H1 (cell line): ENCODE data around the gene CAMKK2. TPM values are rescaled to one million over a fixed set of nuclear protein-coding genes. Genes with fewer than 3 reads are reported as not detected.
"Not testable (repeated sequence)": the region's sequence is repeated elsewhere in the genome, so short reads cannot be mapped to it uniquely, and the experiment has no call there.

Experiments
- CTCF ChIA-PET: fragments of 300-600 bp; sonication (Branson Sonifier 250); formaldehyde crosslinking; loops from one replicate; lab custom pipeline; 2021; ENCODE audit not compliant: partially characterized antibody; lab: Charles Lee
- POLR2A ChIA-PET: fragments of 300-600 bp; sonication (Branson Sonifier 250); formaldehyde crosslinking; loops from one replicate; lab custom pipeline; 2021; ENCODE audit warnings: inconsistent platforms; ENCODE audit not compliant: partially characterized antibody; lab: Charles Lee
- DNase-seq, 2 experiments: peaks; one replicate each; pipeline versions ENCODE4 v3.0.0 to v3.0.0-alpha.2; 2010 to 2022; ENCODE audit warnings: low spot score in 2 of 2, low read depth in 1 of 2, mixed read lengths in 1 of 2
- FAIRE-seq: peaks from 2 replicates; lab custom pipeline; 2011; peaks lifted over from hg19 to GRCh38; lab: Jason Lieb, UNC
- H2AFZ ChIP-seq: 2 replicates; pipeline ENCODE4 v1.8.1; 2012; ENCODE audit warnings: low read length, inconsistent platforms
- H2AK5ac ChIP-seq: 2 replicates; pipeline ENCODE4 v1.6.1; 2013; ENCODE audit warnings: low read depth, low read length
- H2BK120ac ChIP-seq: replicated peaks from 2 replicates; pipeline ENCODE3; 2013; ENCODE audit warnings: low read depth, low read length, inconsistent platforms
- H2BK12ac ChIP-seq: 2 replicates; pipeline ENCODE4 v1.6.1; 2013; ENCODE audit warnings: low read depth, low read length
- H2BK15ac ChIP-seq: 2 replicates; pipeline ENCODE4 v1.6.1; 2013; ENCODE audit warnings: low read length
- H2BK20ac ChIP-seq: 2 replicates; pipeline ENCODE4 v1.6.1; 2013; ENCODE audit warnings: low read length
- H2BK5ac ChIP-seq: 2 replicates; pipeline ENCODE4 v1.6.1; 2013; ENCODE audit warnings: low read depth, low read length
- H3K14ac ChIP-seq: 2 replicates; pipeline ENCODE4 v1.6.1; 2013; ENCODE audit warnings: inconsistent platforms; ENCODE audit not compliant: insufficient read length
- H3K18ac ChIP-seq: 2 replicates; pipeline ENCODE4 v1.6.1; 2013; ENCODE audit warnings: low read length; ENCODE audit errors: extremely low read depth
- H3K23ac ChIP-seq: 2 replicates; pipeline ENCODE4 v1.6.1; 2013; ENCODE audit warnings: inconsistent platforms; ENCODE audit not compliant: insufficient read length
- H3K23me2 ChIP-seq: 2 replicates; pipeline ENCODE4 v1.6.1; 2013; ENCODE audit warnings: low read depth, low read length
- H3K27ac ChIP-seq: 2 replicates; pipeline ENCODE4 v1.6.1; 2011; ENCODE audit warnings: low read depth, low read length, inconsistent platforms
- H3K27me3 ChIP-seq, 4 experiments: replicated peaks in 1 of 4; 1 replicate in 1 of 4; 2 replicates in 3 of 4; pipeline versions ENCODE4 v1.6.1 to v1.8.1; 2011 to 2013; ENCODE audit warnings: low read length in 3 of 4, mild to moderate bottlenecking in 3 of 4, inconsistent platforms in 2 of 4, mixed read lengths in 2 of 4, moderate library complexity in 1 of 4; ENCODE audit not compliant: control insufficient read depth in 3 of 4, insufficient read depth in 3 of 4; ENCODE audit errors: extremely low read depth in 1 of 4
- H3K36me3 ChIP-seq, 4 experiments: 2 replicates each; pipeline versions ENCODE4 v1.6.1 to v1.8.1; 2011 to 2013; ENCODE audit warnings: mild to moderate bottlenecking in 4 of 4, low read length in 3 of 4, moderate library complexity in 2 of 4, control low read depth in 1 of 4, inconsistent platforms in 1 of 4; ENCODE audit not compliant: insufficient read depth in 4 of 4, control insufficient read depth in 2 of 4
- H3K4ac ChIP-seq: replicated peaks from 2 replicates; pipeline ENCODE3; 2013; ENCODE audit warnings: low read length, low read depth, mixed read lengths, inconsistent platforms; ENCODE audit not compliant: insufficient read length
- H3K4me1 ChIP-seq, 4 experiments: replicated peaks in 1 of 4; 1 replicate in 1 of 4; 2 replicates in 3 of 4; pipeline versions ENCODE4 v1.6.1 to v1.8.1; 2011 to 2013; ENCODE audit warnings: low read length in 3 of 4, inconsistent platforms in 2 of 4, mixed read lengths in 1 of 4; ENCODE audit not compliant: insufficient read depth in 4 of 4, control insufficient read depth in 3 of 4
- H3K4me2 ChIP-seq, 2 experiments: 2 replicates each; pipeline versions ENCODE4 v1.6.1 to v1.8.1; 2011 to 2013; ENCODE audit warnings: low read depth in 2 of 2, low read length in 2 of 2, control low read depth in 1 of 2, inconsistent platforms in 1 of 2, mild to moderate bottlenecking in 1 of 2; ENCODE audit not compliant: insufficient read depth in 1 of 2
- H3K4me3 ChIP-seq, 4 experiments: fragments of 200-600, 300-600 bp in 1 of 4; sonication (generic), shearing (Covaris generic), sonication (Bioruptor Twin) in 1 of 4; 2 replicates each; pipeline versions ENCODE4 v1.5.1 to v1.8.1; 2011 to 2016; ENCODE audit warnings: low read length in 4 of 4, low read depth in 3 of 4, control low read depth in 2 of 4, inconsistent platforms in 2 of 4, mild to moderate bottlenecking in 2 of 4, mixed read lengths in 1 of 4, moderate library complexity in 1 of 4; ENCODE audit not compliant: insufficient read depth in 2 of 4; ENCODE audit errors: extremely low read depth in 1 of 4
- H3K56ac ChIP-seq: replicated peaks from 2 replicates; pipeline ENCODE3; 2013; ENCODE audit warnings: low read depth, mild to moderate bottlenecking, mixed read lengths, low read length, inconsistent platforms; ENCODE audit not compliant: insufficient read length
- H3K79me1 ChIP-seq: 2 replicates; pipeline ENCODE4 v1.6.1; 2013; ENCODE audit warnings: low read depth, low read length, control low read depth
- H3K79me2 ChIP-seq, 2 experiments: 2 replicates each; pipeline versions ENCODE4 v1.6.1 to v1.8.1; 2012 to 2013; ENCODE audit warnings: low read length in 2 of 2, mild to moderate bottlenecking in 2 of 2, inconsistent platforms in 1 of 2; ENCODE audit not compliant: insufficient read depth in 2 of 2, control insufficient read depth in 1 of 2
- H3K9ac ChIP-seq, 4 experiments: replicated peaks in 1 of 4; 1 replicate in 1 of 4; 2 replicates in 3 of 4; pipeline versions ENCODE4 v1.6.1 to v1.8.1; 2011 to 2013; ENCODE audit warnings: low read depth in 3 of 4, low read length in 3 of 4, control low read depth in 2 of 4, mild to moderate bottlenecking in 2 of 4, moderate library complexity in 2 of 4, inconsistent platforms in 1 of 4; ENCODE audit errors: extremely low read depth in 1 of 4
- H3K9me3 ChIP-seq, 2 experiments: 2 replicates each; pipeline versions ENCODE4 v1.6.1 to v1.8.1; 2012 to 2013; ENCODE audit warnings: mild to moderate bottlenecking in 2 of 2, moderate library complexity in 2 of 2, control low read depth in 1 of 2, inconsistent platforms in 1 of 2, low read depth in 1 of 2, low read length in 1 of 2, mixed read lengths in 1 of 2; ENCODE audit not compliant: insufficient read depth in 2 of 2
- H4K20me1 ChIP-seq, 2 experiments: replicated peaks in 1 of 2; 2 replicates each; pipeline versions ENCODE3 to v1.8.1; 2011 to 2013; ENCODE audit warnings: inconsistent platforms in 2 of 2, low read length in 2 of 2, mild to moderate bottlenecking in 1 of 2; ENCODE audit not compliant: insufficient read depth in 2 of 2, control insufficient read depth in 1 of 2
- H4K5ac ChIP-seq: 2 replicates; pipeline ENCODE4 v1.6.1; 2013; ENCODE audit warnings: low read length, low read depth, mixed read lengths, inconsistent platforms; ENCODE audit not compliant: insufficient read length
- H4K8ac ChIP-seq: 2 replicates; pipeline ENCODE4 v1.8.0; 2013; ENCODE audit warnings: mild to moderate bottlenecking, moderate library complexity, low read length, inconsistent platforms; ENCODE audit not compliant: insufficient read depth; ENCODE audit errors: extremely low read depth
- H4K91ac ChIP-seq: replicated peaks from 2 replicates; pipeline ENCODE3; 2013; ENCODE audit warnings: low read length, mixed read lengths, inconsistent platforms; ENCODE audit not compliant: insufficient read length
- EZH2 ChIP-seq: fragments of 200-600 bp; sonication (generic); IDR thresholded peaks from 2 replicates; pipeline ENCODE4 v1.7.1; 2012; ENCODE audit warnings: low read depth, mild to moderate bottlenecking, moderate library complexity, low read length, inconsistent platforms; ENCODE audit not compliant: severe bottlenecking
- NANOG ChIP-seq: IDR thresholded peaks from 2 replicates; pipeline ENCODE4 v1.6.1; 2011; ENCODE audit warnings: low read length, low read depth, mild to moderate bottlenecking, inconsistent platforms; ENCODE audit not compliant: insufficient read depth, poor library complexity, severe bottlenecking
- NRF1 ChIP-seq: IDR thresholded peaks from 2 replicates; pipeline ENCODE4 v1.6.1; 2011; ENCODE audit warnings: mild to moderate bottlenecking, low read depth, low read length, improper control_type of control experiment
- SP2 ChIP-seq: IDR thresholded peaks from 2 replicates; pipeline ENCODE4 v1.6.1; 2012; ENCODE audit warnings: mild to moderate bottlenecking, low read length, inconsistent platforms
- TBP ChIP-seq: IDR thresholded peaks from 2 replicates; pipeline ENCODE4 v1.6.1; 2011; ENCODE audit warnings: low read depth, low read length, improper control_type of control experiment
- ZNF274 ChIP-seq: IDR thresholded peaks from 2 replicates; pipeline ENCODE4 v1.7.0; 2012; ENCODE audit warnings: low read length, borderline replicate concordance; ENCODE audit errors: extremely low read depth
- WGBS, 2 experiments: shearing (Covaris generic) in 1 of 2; methylation state at CpG; one replicate each; pipeline versions ENCODE4 v1.1.6 to v1.1.7; 2013 to 2015; ENCODE audit warnings: low lambda C conversion rate in 2 of 2, mixed read lengths in 2 of 2, inconsistent platforms in 1 of 2, low coverage in 1 of 2, missing lambda C conversion rate in 1 of 2; ENCODE audit not compliant: insufficient replicate concordance in 2 of 2, insufficient coverage in 1 of 2, insufficient read length in 1 of 2; ENCODE audit errors: extremely low coverage in 1 of 2, missing lambda C conversion rate in 1 of 2; 5-methylcytosine and 5-hydroxymethylcytosine counted together
- polyA plus RNA-seq, 7 experiments: library from polyadenylated mRNA; depleted of rRNA in 3 of 7; stranded (reverse) in 5 of 7; unstranded in 2 of 7; fragments of >200 nt in 5 of 7; fragments of 200-250 nt in 2 of 7; gene quantifications; 1 replicate in 5 of 7; 2 replicates in 1 of 7; 4 replicates in 1 of 7; pipeline versions ENCODE4 v1.2.1 to v1.2.3, GENCODE V29; 2011 to 2013; ENCODE audit warnings: missing spikeins in 2 of 7, mixed read lengths in 2 of 7
- total RNA-seq: library from RNA; stranded (reverse); fragmentation: NEBNext Ultra II Directional; extraction: Animal tissue kit (Norgen Biotek cat#: 25700); gene quantifications from 2 replicates; pipeline ENCODE4 v1.2.1, GENCODE V29; 2021
- TF ChIP-seq, protein P1 (sequence below), 3 experiments: IDR thresholded peaks; 1 replicate in 2 of 3; 2 replicates in 1 of 3; pipeline versions ENCODE4 v1.5.1 to v1.6.1; 2011; ENCODE audit warnings: low read length in 3 of 3, mild to moderate bottlenecking in 3 of 3, inconsistent platforms in 2 of 3, low read depth in 1 of 3, moderate library complexity in 1 of 3; ENCODE audit not compliant: insufficient read depth in 1 of 3; ENCODE audit errors: control extremely low read depth in 1 of 3

The CAMKK2 gene
- total and polyA plus RNA-seq, 2 of the 8 experiments (the other 6 are each of a cell fraction or from before 2014, with no cell fraction given): 29.6 to 30.6 TPM

DNA sequence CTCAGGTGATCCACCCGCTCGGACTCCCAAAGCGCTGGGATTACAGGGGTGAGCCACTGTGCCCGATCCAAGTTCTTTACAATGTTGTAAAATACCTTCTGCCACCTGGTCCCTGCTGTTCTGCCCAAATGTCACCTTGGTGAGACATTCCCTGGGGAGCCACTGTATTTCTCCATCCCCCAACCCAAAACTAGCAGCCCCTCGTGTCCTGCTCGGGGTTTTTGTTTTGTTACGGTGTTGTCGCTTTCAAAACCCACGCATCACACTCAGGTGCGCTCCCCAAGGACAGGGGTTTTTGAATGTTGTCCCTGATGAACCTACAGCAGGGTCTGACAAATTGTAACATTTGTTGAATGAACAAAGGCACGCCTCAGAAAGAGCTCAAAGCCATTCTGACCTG is 37.4 kb downstream of the CAMKK2 start (continued):
- TF ChIP-seq NANOG (no peak), SP2 (no peak), ZNF274 (no peak), EZH2 (no peak), TBP (no peak), NRF1 (no peak)
- TF ChIP-seq, protein P1, sequence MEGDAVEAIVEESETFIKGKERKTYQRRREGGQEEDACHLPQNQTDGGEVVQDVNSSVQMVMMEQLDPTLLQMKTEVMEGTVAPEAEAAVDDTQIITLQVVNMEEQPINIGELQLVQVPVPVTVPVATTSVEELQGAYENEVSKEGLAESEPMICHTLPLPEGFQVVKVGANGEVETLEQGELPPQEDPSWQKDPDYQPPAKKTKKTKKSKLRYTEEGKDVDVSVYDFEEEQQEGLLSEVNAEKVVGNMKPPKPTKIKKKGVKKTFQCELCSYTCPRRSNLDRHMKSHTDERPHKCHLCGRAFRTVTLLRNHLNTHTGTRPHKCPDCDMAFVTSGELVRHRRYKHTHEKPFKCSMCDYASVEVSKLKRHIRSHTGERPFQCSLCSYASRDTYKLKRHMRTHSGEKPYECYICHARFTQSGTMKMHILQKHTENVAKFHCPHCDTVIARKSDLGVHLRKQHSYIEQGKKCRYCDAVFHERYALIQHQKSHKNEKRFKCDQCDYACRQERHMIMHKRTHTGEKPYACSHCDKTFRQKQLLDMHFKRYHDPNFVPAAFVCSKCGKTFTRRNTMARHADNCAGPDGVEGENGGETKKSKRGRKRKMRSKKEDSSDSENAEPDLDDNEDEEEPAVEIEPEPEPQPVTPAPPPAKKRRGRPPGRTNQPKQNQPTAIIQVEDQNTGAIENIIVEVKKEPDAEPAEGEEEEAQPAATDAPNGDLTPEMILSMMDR (IDR thresholded peaks at IDR 0.05; ENCODE audit: control extremely low read depth in 1 of 3, insufficient read depth in 1 of 3, low read depth in 1 of 3, low read length in 3 of 3): no peak

DNA sequence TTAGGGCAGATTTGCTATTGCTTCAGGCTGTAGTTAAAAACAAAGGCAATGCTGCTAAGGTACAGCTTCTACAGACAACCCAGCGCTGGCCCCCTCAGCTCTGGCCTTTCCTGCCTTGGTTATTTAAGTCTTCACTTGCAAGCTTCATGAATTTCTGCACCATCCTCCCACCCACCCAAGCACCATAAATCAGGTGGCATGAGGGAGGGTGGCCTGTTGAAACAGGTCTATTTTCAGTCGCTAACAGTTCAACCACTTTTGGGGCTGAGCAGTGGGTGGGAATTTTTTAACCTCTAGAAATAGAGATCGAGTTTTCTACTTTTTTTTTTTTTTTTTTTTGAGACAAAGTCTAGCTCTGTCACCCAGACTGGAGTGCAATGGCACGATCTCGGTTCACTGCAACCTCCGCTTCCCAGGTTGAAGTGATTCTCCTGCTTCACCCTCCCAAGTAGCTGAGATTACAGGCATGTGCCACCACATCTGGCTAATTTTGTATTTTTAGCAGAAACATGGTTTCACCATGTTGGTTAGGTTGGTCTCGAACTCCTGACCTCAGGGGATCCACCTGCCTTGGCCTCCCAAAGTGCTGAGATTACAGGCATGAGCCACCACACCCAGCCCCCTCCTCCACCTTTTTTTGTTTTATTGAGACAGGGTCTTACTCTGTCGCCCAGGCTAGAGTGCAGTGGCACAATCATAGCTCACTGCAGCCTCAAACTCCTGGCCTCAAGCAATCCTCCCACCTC is 38.6 kb downstream of the CAMKK2 start:
- not testable (repeated sequence) for H2BK12ac ChIP-seq, H2BK20ac ChIP-seq, H2AFZ ChIP-seq, H3K4me2 ChIP-seq, H3K27ac ChIP-seq, FAIRE-seq, H3K18ac ChIP-seq, H3K23me2 ChIP-seq, H3K14ac ChIP-seq, H4K5ac ChIP-seq, H3K4me1 ChIP-seq, H3K27me3 ChIP-seq, H3K4ac ChIP-seq, H2BK5ac ChIP-seq, H2BK15ac ChIP-seq, H3K79me2 ChIP-seq, H3K56ac ChIP-seq, H3K79me1 ChIP-seq, DNase-seq, H3K4me3 ChIP-seq, H4K20me1 ChIP-seq, H2BK120ac ChIP-seq, H3K9me3 ChIP-seq, H4K8ac ChIP-seq, H4K91ac ChIP-seq, H3K9ac ChIP-seq, H3K23ac ChIP-seq, H2AK5ac ChIP-seq
- H3K36me3 ChIP-seq: peaks cover 6 to 23% (median 16%) of the 10 kb centered on the region in 4 experiments
- CTCF ChIA-PET: interaction anchor here (0.6 to 1.0 kb wide), 3 partner anchors 11 to 126 kb away, joined by 3 to 5 read pairs (median 3); no protein-coding TSS in a partner anchor
- 94% methylated on average over 8 of the region's 8 CpGs; no CpG with 5 or more reads in 1 of the 2 experiments for WGBS, 2 experiments
- POLR2A ChIA-PET: interaction anchor here (0.6 kb wide), 1 partner anchor 699 kb away, joined by 3 read pairs; no protein-coding TSS in a partner anchor
